ENCODE data around the gene MICAL2.

Gene MICAL2

GRCh38 chr11:12271826-12272366 is 161.5 kb downstream of the MICAL2 start:
- Histone ChIP-seq H3K4me3 (ENCODE audit: low read depth, low read length) (no peak overlapping the region), H3K36me3 (no peaks in the 10 kb centered on the region), H3K4me1 (peaks cover 6% of the 10 kb centered on the region), H3K9me3 (no peaks in the 10 kb centered on the region), H3K27me3 (no peaks in the 10 kb centered on the region)
- no peak for TF ChIP-seq CTCF (IDR thresholded peaks at IDR 0.05; ENCODE audit: low read depth, low read length)
- no peak for DNase-seq

- DNase-seq = no peak
- TF ChIP-seq CTCF (IDR thresholded peaks at IDR 0.05; ENCODE audit: low read depth, low read length) = no peak
- Histone ChIP-seq H3K36me3 (no peaks in the 10 kb centered on the region), H3K9me3 (no peaks in the 10 kb centered on the region), H3K4me1 (peaks cover 6% of the 10 kb centered on the region), H3K4me3 (ENCODE audit: low read depth, low read length) (no peak overlapping the region), H3K27me3 (no peaks in the 10 kb centered on the region)
Measured at GRCh38 chr11:12272821-12273617, 162.6 kb downstream of the MICAL2 start.

GRCh38 chr11:12273618-12273995 is 163.2 kb downstream of the MICAL2 start:
- H3K4me3 ChIP-seq (ENCODE audit: low read depth, low read length) = no peak overlapping the region
- no peak for TF ChIP-seq CTCF (IDR thresholded peaks at IDR 0.05; ENCODE audit: low read depth, low read length)
- H3K4me1 ChIP-seq = peaks cover 6% of the 10 kb centered on the region
- no peaks in the 10 kb centered on the region for H3K9me3 ChIP-seq
- no peak for DNase-seq
- no peaks in the 10 kb centered on the region for H3K27me3 ChIP-seq
- no peaks in the 10 kb centered on the region for H3K36me3 ChIP-seq

- Histone ChIP-seq H3K27me3 (no peaks in the 10 kb centered on the region), H3K36me3 (no peaks in the 10 kb centered on the region), H3K4me3 (ENCODE audit: low read depth, low read length) (no peak overlapping the region), H3K4me1 (peaks cover 6% of the 10 kb centered on the region), H3K9me3 (no peaks in the 10 kb centered on the region)
- no peak for TF ChIP-seq CTCF (IDR thresholded peaks at IDR 0.05; ENCODE audit: low read depth, low read length)
- no peak for DNase-seq
Measured at GRCh38 chr11:12274056-12274455, 163.7 kb downstream of the MICAL2 start.

- peaks cover 3% of the 10 kb centered on the region for H3K4me1 ChIP-seq
- H3K9me3 ChIP-seq = no peaks in the 10 kb centered on the region
- DNase-seq = no peak
- H3K27me3 ChIP-seq = no peaks in the 10 kb centered on the region
- TF ChIP-seq CTCF (IDR thresholded peaks at IDR 0.05; ENCODE audit: low read depth, low read length) = no peak
- no peaks in the 10 kb centered on the region for H3K36me3 ChIP-seq
- no peak overlapping the region for H3K4me3 ChIP-seq (ENCODE audit: low read depth, low read length)
Measured at GRCh38 chr11:12274558-12275197, 164.3 kb downstream of the MICAL2 start.

GRCh38 chr11:12275818-12276217 is 165.4 kb downstream of the MICAL2 start:
- no peak for DNase-seq
- H3K36me3 ChIP-seq = no peaks in the 10 kb centered on the region
- no peaks in the 10 kb centered on the region for H3K27me3 ChIP-seq
- no peak overlapping the region for H3K4me3 ChIP-seq (ENCODE audit: low read depth, low read length)
- no peaks in the 10 kb centered on the region for H3K4me1 ChIP-seq
- no peaks in the 10 kb centered on the region for H3K9me3 ChIP-seq
- no peak for TF ChIP-seq CTCF (IDR thresholded peaks at IDR 0.05; ENCODE audit: low read depth, low read length)
